DMS 273 treated with DMSO at 0.1 percent for 48 hours (cell line): ENCODE data around the gene AKR1B1.
"Not testable (repeated sequence)": the region's sequence is repeated elsewhere in the genome, so short reads cannot be mapped to it uniquely, and the experiment has no call there.

ENCODE experiments used
- DNase-seq: peaks from one replicate; lab custom pipeline; 2025; lab: John Stamatoyannopoulos, UW

The AKR1B1 gene

DNA sequence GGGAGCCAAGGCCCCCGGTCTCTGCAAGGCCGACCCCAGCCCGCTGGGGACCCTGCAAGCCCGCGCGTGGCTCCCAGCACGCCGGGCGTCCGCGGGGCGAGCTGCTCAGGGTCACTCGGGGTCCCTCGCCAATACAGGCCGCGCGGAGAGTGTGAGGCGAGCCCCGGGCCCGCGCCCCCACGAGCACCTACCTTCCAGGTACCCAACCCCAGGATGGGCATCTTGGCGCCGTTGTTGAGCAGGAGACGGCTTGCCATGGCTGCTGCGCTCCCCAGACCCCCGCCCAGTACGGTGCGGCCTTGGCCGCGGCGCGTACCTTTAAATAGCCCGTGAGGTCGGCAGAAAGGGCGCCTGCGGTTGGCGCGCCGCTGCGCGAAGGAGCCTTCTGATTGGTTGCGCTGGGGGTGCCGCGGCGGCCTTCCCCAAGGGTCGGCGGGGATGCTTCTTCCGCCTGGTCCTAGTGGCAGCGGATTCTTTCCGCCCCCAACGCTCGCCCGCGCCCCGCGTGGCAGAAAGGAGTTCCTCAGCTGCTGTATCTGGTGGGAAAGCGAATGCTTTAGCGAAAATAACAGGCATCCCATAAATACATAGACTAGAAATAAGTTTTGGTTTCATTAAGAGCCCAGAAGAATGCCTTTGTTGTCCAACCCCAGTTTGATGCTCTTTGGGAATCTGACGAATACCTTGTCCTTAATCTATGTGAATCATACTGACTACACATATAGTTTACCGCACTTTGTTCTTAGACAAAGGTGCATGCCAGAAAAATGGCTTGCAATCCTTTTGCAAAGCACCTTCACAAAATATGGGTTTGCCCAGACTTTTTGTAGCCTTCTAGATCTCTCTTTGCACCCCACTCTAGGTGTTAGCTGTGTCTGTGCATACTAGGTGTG is at the start of gene AKR1B1:
AKR1B1 (minus strand) TSS at position 295 of the 893 bp plus-strand sequence; CDS start at position 257, 38 bp downstream.
- DNase-seq = peak; percentile 92

DNA sequence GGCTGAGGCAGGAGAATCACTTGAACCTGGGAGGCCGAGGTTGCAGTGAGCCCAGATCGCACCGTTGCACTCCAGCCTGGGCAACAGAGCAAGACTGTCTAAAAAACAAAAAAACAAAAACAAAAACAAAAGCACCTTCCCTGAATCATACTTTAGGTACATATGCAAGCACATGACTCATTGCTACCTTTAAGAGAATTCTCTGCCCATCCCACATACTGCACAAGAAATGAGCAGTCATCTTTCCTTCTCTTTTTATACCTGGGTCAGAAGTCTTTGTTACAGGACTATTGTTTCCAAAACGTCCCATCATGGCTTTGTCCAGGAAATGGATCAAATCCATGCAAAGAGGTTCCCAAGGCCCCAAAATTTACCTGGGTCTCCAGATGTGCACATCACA is 47.0 kb upstream of the AKR1B1 start:
- no peak for DNase-seq

DNA sequence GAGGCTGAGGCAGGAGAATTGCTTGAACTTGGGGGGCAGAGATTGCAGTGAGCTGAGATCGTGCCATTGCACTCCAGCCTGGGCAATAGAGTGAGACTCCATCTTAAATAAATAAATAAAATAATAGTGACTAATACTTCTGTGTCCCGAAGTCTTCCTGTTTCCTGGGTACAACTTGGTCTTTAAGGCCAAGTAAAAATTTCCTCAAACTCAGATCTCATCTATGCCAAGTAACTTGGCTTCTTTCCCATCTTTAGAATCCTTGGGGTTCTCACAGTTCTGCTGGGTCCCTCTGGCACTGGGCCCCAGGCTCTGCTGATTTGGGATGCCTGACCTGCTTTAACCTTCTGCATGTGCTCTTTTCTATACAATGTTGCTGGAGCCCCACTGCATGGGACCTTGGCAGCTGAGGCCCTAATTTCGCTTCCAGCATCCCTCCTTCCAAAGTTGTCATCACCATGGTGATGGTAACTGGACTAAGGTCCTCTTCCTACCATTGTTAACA is 45.8 kb upstream of the AKR1B1 start:
- DNase-seq = no peak

DNA sequence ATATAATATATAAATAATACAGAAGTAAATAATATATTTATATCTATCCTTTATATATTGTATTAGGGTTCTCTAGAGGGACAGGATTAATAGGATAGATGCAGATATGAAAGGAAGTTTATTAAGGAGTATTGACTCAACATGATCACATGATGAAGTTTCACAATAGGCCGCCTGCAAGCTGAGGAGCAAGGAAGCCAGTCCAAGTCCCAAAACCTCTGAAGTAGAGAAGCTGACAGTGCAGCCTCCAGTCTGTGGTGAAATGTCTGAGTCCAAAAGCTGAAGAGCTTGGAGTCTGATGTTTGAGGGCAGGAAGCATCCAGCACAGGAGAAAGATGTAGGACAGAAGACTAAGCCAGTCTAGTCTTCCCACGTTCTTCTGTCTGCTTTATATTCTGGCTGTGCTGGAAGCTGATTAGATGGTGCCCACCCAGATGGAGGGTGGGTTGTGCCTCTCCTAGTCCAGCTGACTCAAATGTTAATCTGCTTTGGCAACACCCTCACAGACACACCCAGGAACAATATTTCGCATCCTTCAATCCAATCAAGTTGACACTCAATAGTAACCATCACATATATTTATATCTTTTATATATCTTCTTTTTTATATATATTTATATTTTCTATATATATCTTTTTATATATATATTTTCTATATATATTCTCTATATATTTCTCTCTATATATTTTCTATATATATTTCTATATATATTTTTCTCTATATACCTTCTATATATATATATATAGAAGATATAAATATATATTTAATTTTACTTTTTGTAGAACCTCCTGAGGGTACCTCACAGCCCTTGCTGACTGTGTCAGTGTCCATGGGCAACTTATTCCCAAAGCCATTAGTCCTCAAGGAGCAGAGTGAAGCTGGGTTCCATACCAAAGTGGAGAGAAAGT is 43.8 kb upstream of the AKR1B1 start:
- DNase-seq = no peak

DNA sequence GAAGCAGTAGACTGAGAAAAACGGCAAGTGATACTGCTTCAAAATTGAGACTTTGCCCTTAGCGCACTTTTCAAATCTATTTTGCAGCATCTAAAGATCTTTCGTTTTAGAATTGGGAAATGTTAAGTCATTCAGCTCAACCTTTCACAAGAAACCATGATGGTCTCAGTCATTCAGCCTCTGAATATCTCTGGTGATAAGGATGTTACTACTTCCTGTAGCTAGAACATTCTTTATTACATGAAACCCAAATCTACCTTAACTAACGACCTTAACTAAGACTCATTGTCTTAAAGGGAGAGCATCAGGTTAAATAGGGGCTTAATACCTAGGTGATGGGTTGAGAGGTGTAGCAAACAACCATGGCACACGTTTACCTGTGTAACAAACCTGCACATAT is 42.1 kb upstream of the AKR1B1 start:
- no peak for DNase-seq

DNA sequence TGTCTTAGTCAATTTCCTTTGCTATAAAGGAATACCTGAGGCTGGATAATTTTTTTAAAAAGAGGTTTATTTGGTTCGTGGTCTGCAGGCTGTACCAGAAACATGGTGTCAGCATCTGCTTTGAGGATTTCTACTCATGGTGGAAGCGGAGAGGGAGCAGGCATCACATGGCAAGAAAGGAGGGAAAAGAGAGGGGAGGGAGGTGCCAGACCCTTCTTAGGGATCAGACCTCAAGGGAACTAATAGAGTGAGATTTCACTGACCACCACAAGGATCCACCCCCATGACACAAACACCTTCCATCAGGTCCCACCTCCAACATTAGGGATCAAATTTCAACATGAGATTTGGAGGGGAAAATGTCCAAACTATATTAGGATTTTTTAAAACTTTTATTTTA is 41.5 kb upstream of the AKR1B1 start:
- DNase-seq = no peak

DNA sequence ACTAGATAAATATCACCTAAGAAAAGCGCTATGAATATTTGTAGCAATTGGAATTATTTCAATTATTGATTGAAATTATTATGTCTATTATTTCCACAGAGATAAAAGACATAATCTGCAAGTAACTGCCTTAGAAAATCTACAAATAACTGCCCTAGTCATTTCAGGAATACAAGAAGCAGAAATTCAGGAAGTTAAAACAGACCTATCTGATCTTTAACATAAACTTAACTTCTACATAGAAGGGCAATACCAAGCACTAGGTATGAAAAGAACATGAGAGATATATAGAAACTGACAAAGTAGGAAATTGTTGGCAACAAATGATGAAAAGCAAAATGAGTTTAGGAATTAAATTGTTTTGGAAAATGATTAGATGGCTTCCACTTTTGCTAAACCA is 36.6 kb upstream of the AKR1B1 start:
- no peak for DNase-seq

DNA sequence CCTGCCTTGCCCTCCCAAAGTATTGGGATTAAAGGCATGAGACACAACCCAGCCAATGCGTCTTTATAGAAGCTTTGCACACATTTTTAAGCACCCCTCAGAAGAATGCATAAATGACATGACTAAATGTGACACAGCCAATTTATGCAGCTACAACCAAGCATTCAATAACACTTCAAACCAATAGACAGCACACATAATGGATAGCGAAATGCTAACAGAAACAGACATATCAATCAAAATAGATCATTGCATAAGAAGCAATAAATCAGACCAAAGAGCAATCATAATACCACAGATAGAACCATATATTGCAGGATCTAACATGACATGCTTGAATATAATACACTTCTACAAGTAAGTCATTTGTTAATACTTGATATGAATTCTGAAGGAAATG is 34.2 kb upstream of the AKR1B1 start:
- DNase-seq = no peak

DNA sequence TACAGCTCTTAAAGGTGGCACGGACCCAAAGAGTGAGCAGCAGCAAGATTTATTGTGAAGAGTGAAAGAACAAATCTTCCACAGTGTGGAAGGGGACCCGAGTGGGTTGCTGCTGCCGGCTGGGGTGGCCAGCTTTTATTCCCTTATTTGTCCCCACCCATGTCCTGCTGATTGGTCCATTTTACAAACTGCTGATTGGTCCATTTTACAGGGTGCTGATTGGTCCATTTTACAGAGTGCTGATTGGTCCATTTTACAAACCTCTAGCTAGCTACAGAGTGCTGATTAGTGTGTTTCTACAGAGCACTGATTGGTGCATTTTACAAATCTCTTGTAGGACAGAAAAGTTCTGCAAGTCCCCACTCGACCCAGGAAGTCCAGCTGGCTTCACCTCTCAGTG is 28.8 kb upstream of the AKR1B1 start:
- not testable (repeated sequence) for DNase-seq

DNA sequence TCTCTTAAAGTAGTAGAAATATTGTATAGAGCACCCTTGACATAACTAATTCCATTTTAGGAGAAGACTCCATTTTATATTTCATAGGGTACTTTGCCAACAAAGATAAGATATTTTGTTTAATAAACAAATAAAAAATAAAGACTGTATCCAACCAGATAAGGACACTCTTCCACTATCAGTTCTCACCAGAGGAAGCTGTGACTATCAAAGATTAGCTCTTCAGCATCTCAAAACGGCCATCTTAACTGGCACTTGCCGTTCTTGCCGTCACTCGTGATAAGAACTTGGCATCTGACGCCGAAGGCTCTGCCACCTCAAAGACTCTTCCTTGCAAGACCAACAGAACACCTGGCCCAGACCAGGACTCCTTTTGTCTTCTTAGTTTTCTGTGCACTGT is 26.3 kb upstream of the AKR1B1 start:
- no peak for DNase-seq

DNA sequence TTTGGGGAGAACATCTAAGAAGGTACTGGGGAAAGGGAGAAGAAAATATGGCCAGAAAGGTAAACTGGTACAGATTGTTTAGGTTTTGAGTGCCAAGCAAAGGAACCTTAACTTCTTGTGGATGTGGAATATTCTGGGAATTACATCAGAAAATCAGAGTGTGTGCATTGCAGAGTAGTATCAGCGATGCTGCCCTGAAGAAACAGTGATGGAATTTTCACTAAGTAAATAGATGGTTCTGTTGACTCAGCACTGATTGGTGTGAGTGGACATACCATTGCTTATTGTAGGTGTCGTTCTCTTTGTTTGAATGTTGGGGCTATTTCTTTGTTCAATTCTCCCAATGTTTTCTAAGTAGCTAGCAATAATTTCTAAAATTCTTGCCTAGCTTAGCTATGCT is 24.4 kb upstream of the AKR1B1 start:
- DNase-seq = no peak

DNA sequence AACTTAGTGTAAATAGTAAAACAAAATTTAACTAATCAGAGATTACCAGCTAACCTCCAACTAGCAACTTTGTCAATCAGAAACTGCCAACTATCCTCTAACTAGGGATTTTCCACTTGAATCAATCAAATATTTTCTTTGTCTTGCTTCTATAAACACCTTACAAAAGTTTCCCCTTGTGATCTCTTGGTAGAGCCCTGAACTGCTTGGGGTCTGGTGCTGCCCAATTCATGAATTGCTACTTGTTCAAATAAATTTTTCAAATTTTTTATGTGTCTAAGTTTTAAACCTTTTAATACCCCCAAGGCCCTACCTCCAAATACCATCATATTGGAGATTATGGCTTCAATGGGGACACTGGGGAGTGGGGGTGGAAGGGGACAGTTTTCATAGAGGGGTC is 24.0 kb upstream of the AKR1B1 start:
- no peak for DNase-seq

DNA sequence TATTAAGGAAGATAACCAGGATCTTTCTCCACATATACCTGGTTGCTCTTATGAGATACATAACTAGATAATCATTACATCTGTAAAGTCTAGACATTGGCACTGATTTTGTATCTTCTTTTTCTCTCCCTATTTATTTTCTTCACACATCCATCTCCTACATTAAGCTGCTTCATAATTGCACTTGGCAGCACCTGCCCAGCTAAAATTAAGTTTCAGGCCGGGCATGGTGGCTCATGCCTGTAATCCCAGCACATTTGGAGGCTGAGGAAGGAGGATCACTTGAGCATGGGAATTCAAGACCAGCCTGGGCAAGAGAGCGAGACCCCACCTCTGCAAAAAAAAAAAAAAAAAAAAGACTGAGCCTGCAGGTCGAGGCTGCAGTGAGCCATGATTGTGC is 22.3 kb upstream of the AKR1B1 start:
- DNase-seq = no peak

DNA sequence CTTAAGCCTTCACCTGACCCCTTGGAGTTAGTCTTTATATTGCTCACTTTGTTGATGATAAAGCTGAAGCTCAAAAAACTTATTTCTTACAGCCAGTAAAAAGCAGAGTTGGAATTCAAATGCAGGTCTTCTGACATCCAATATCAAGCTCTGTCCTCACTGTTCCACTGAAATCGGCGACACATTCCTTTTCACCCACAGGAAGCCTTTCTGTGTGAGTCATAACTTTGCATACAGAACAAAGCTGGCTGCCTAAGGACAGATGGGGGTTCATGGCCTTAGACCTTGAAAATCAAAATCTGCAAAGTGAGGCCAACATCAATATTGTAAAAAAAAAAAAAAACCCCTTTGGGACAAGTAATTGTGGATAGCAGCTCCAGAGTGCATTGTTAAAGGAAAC is 21.8 kb upstream of the AKR1B1 start:
- DNase-seq = no peak

DNA sequence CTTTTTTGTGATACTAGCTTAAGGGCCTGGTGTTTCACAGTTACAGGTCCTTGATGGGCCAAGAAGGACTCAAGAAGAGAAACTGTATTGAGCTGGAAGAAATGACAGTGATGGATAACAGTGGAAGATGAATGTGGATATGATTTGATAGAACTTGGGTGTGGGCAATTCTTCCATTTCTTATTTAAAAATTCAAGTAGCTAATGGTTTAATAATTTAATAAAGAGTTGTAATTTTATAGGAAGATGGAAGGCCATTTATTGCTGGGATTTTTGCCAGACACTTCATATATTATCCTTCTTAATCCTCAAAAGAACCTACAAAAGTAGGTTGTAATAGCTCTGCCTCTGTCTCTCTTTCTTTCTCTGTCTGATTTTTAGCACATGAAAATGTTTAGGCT is 21.3 kb upstream of the AKR1B1 start:
- DNase-seq = no peak

DNA sequence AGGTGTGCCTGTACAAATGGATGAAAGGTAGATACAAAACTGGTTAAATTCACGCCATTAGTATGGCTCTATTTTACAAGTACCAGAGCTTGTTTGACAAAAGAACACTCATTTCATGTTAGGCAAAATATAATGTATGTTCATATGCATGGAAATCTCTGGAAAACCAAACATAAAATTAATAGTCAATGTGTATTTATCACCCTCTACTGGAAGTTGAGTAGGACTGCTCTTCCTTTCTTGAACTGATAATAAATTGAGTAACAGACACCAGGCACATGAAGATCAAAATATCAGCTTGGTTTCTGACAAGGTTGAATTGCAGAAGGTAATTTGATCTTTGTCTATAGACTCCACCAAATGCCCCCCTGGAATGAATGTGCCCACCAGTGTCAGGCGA is 19.8 kb upstream of the AKR1B1 start:
- no peak for DNase-seq

DNA sequence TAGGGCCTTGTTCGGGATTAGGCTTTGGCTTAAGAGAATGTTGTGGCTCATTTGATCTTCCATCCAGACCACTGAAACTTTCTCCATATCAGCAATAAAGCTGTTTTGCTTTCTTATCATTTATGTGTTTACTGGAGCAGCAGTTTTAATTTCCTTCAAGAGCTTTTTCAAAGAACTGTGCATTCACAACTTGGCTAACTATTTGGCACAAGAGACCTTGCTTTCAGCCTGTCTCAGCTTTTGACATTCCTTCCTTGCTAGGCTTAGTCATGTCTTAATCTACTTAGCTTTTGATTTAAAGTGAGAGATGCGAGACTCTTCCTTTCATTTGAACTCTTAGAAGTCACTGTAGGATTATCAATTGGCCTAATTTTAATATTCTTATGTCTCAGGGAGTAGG is 19.1 kb upstream of the AKR1B1 start:
- DNase-seq = no peak

DNA sequence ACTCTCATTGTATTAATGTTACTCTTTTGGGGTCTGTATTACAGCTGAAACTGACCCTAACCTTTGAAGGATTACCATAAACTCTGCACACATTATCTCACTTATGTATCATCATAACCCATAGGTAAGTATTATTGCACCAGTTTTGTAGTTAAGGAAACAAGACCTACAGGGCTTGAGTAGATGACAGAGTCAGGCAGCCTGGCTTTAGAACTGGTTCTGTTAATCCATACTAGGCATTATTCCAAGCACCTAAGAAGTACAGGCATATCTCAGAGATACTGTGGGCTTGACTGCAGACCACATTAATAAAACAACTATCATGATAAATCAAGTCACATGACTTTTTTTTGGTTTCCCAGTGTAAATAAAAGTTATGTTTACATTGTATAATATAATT is 17.1 kb upstream of the AKR1B1 start:
- DNase-seq = no peak

DNA sequence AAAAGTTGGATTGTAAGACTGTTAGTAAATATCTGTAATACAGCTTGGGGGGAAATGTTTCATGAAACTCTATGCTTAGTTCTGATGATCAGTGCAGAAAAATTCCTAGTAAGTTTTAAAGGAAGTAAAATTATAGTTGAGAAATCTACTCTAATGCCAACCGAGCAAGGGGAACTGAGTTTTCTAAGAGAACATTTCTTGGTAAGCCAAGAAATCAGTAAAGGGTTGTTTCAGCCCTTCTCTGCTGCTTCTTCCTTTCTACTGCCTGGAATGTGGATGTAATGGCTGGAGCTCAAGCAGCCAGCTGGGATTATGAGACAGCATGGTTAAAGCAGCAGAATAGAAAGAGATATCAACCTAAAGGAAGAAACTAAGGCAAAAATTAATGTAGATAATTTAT is 15.9 kb upstream of the AKR1B1 start:
- DNase-seq = no peak

DNA sequence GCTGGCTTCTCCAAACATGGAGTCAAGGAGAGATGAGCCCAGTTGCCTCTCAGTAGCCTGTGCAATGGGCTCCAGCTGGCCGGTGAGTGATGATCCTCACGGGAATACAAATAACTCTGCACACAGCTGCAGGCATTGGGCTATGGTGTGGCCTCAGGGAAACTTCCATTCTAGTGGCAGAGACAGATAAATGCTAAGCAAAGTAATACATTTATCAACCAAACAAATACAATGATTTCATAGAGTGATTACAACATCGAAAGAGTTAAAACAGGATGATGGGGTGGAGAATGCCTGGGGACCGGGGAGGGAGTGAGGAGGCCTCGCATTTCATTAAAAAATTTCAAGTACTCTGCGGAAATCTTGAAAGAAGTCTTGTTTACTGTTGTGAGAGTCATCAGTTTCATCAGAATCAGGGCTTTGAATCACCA is 15.0 kb upstream of the AKR1B1 start:
- no peak for DNase-seq

DNA sequence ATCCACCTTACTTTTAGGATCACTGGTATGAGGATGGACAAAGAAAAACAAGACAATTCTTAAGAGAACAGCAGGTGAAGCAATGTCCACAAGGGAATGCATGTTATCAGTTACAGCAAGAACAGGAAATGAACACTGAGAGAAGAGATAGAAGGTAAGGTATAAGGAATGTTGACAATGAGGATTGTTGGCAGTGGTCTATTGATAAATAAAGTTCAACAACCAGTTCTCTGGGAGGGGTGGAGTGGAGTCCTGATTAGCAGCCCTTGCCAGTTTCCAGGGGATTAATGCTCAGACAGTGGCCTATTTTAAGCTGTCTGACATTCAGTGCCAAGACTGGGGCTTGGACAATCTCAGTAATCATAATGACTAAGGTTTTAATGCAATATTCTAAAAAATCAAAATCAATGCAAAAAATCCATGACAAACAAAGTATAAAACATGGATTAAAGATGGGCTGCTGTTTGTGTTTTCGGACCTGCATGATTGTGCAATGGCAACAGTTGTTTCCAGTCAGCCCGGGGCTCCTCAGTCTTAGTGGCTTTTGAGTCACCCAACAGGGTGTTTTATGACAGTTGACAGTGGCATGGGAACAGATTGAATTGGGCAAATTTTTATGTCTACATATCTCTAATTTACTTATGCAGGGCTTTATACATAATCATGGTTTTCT is 13.8 kb upstream of the AKR1B1 start:
- no peak for DNase-seq

DNA sequence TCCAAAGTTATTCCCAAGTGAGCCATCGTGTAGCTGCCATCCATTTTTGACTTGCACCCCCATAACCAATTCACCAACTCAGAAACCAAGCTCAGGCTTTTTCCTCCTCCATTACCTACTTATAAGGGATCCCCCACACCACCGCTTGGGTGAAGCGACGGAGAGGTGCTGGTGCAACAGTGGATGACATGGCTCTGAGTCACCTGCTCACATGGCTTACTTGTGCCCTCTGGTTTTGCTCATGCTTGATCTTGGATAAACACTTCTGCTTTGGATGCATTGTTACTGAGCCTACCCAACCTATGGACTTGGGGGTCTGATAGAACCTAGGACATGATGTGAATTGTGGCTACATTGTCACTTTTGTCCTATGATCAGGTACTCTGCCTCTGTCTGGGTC is 12.0 kb upstream of the AKR1B1 start:
- DNase-seq = no peak
